K562 (cell line): ENCODE results near the gene IL2.

Experiments used
- CHAMP1 ChIP-seq: fragments of 450-650 bp; IDR thresholded peaks from 2 replicates; pipeline ENCODE4 v1.6.1; 2016; ENCODE audit warnings: mild to moderate bottlenecking
- CREB1 ChIP-seq, 2 experiments: sonication (generic) in 1 of 2; formaldehyde crosslinking in 1 of 2; IDR thresholded peaks; 2 replicates each; pipeline versions ENCODE4 v1.6.1 to v1.8.0; 2012 to 2022; ENCODE audit warnings: inconsistent platforms in 1 of 2, mild to moderate bottlenecking in 1 of 2, missing genetic modification reagents in 1 of 2, moderate library complexity in 1 of 2
- CTCF ChIP-seq, 3 experiments: IDR thresholded peaks in 2 of 3; conservative IDR thresholded peaks in 1 of 3; 2 replicates each; pipeline ENCODE4 v1.5.1; 2011 to 2012; ENCODE audit warnings: low read length in 3 of 3, mild to moderate bottlenecking in 3 of 3, control low read depth in 2 of 3, improper control_type of control experiment in 1 of 3, inconsistent platforms in 1 of 3, low read depth in 1 of 3, mixed read lengths in 1 of 3, moderate library complexity in 1 of 3; ENCODE audit not compliant: insufficient read depth in 2 of 3
- EZH2 ChIP-seq: IDR thresholded peaks from 2 replicates; pipeline ENCODE4 v1.6.1; 2012; ENCODE audit warnings: low read depth, mild to moderate bottlenecking, inconsistent platforms, low read length, borderline replicate concordance
- GABPB1 ChIP-seq: sonication (generic); formaldehyde crosslinking; IDR thresholded peaks from 2 replicates; pipeline ENCODE4 v1.8.0; 2022; ENCODE audit warnings: mild to moderate bottlenecking, missing genetic modification reagents
- KDM2B ChIP-seq: fragments of 250-450 bp; sonication (Bioruptor Pico); IDR thresholded peaks from 2 replicates; pipeline ENCODE4 v1.8.0; 2021; ENCODE audit warnings: mild to moderate bottlenecking, moderate library complexity
- POLR2A ChIP-seq: fragments of 450-650 bp; conservative IDR thresholded peaks from 2 replicates; pipeline ENCODE4 v1.6.1; 2016
- POLR2AphosphoS5 ChIP-seq: IDR thresholded peaks from 2 replicates; pipeline ENCODE4 v1.6.1; 2011; ENCODE audit warnings: mild to moderate bottlenecking, low read depth, low read length, moderate library complexity; ENCODE audit not compliant: control insufficient read depth, insufficient read depth
- TSHZ1 ChIP-seq: fragments of 250-450 bp; sonication (Bioruptor Pico); IDR thresholded peaks from 2 replicates; pipeline ENCODE4 v1.4.0; 2020; ENCODE audit warnings: mild to moderate bottlenecking, moderate library complexity
- ZNF146 ChIP-seq: IDR thresholded peaks from one replicate; pipeline ENCODE4 v1.6.1; 2018; ENCODE audit warnings: missing compliant biosample characterization; ENCODE audit not compliant: unreplicated experiment
- TF ChIP-seq, protein P1 (sequence below): fragments of 450-650 bp; formaldehyde crosslinking; IDR thresholded peaks from 2 replicates; pipeline ENCODE4 v1.4.0; 2022; ENCODE audit warnings: mild to moderate bottlenecking, moderate library complexity

GRCh38 chr4:122475233-122475632 lies 18.7 kb upstream of the IL2 start:
- TF ChIP-seq ZNF146 (CRISPR knock-in tag) (peak; percentile 69), EZH2 (no peak), CTCF (IDR thresholded peaks at IDR 0.05 in 2 of 3, conservative IDR thresholded peaks at IDR 0.05 in 1 of 3; ENCODE audit: insufficient read depth in 2 of 3, low read depth in 1 of 3, low read length in 3 of 3) (no peak), POLR2AphosphoS5 (no peak), TSHZ1 (CRISPR knock-in tag) (no peak), GABPB1 (CRISPR knock-in tag) (no peak), CREB1 (IDR thresholded peaks at IDR 0.05) (no peak), CREB1 (CRISPR knock-in tag; IDR thresholded peaks at IDR 0.05) (no peak), KDM2B (no peak), CHAMP1 (no peak), POLR2A (no peak)
- TF ChIP-seq, protein P1, sequence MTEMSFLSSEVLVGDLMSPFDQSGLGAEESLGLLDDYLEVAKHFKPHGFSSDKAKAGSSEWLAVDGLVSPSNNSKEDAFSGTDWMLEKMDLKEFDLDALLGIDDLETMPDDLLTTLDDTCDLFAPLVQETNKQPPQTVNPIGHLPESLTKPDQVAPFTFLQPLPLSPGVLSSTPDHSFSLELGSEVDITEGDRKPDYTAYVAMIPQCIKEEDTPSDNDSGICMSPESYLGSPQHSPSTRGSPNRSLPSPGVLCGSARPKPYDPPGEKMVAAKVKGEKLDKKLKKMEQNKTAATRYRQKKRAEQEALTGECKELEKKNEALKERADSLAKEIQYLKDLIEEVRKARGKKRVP (CRISPR knock-in tag) = no peak
